ENCODE measurements around the gene NR2C2AP.
A peak's percentile ranks its signal among the peaks of the same experiment; 100 is the strongest.

The NR2C2AP gene

DNA sequence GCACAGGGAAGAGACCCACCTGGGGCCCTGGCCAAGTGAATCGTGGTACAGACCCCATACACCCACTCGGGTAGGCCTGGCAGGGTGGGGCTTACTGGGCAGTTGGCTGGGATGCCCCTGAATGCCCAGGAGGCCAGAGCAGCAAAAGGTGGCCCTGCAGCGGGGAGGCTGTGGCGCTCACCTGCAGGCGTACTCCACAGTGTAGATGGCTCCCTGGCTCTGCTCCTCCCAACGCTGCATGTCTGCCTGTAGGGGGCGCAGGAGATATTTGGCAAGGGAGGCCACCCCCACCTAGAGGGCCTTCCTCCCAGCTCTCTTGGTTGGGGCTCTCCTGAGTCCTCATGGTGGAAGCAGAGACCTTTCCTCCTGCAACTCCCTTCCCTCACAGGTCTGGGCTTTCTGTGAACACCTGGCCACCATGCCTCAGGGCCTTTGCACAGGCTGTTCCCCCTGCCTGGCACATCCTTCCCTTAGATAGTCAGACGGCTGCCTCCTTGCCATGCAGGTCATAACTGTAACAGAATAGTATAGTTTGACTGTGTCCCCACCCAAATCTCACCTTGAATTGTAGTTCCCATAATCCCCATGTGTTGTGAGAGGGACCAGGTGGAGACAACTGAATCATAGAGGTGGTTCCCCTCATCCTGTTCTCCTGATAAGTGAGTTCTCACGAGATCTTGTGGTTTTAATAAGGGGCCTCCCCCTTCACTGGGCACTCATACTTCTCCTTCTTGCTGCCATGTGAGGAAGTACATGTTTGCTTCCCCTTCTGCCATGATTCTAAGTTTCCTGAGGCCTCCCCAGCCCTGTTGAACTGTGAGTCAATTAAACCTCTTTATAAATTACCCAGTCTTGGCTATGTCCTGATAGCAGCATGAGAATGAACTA lies 17.1 kb downstream of the NR2C2AP start:
- H3K9me3 ChIP-seq (replicated peaks in 1 of 2; ENCODE audit: control insufficient read depth in 2 of 2, insufficient read depth in 1 of 2, low read depth in 1 of 2, low read length in 2 of 2) = no peaks in the 10 kb centered on the region
- H3K36me3 ChIP-seq (replicated peaks in 1 of 2; ENCODE audit: control insufficient read depth in 2 of 2, insufficient read depth in 2 of 2, low read length in 2 of 2) = peaks cover 11 to 36% of the 10 kb centered on the region in 2 donors
- H3K4me1 ChIP-seq (ENCODE audit: control insufficient read depth in 2 of 2, insufficient read depth in 1 of 2, low read depth in 1 of 2, low read length in 2 of 2) = peaks cover 1 to 4% of the 10 kb centered on the region in 2 donors
- no peak overlapping the region for H2BK5ac ChIP-seq (ENCODE audit: low read length)
- no peak overlapping the region for H2BK120ac ChIP-seq (ENCODE audit: low read depth, low read length)
- H4K91ac ChIP-seq (ENCODE audit: low read depth, low read length, poor library complexity) = no peak overlapping the region
- no CpG with 5 or more reads among the region's 9 CpGs for WGBS, 2 donors (ENCODE audit: extremely low coverage in 2 of 2, insufficient read length in 2 of 2, insufficient replicate concordance in 1 of 2)
- H3K27ac ChIP-seq (replicated peaks; ENCODE audit: low read length) = no peak overlapping the region
- H3K27me3 ChIP-seq (ENCODE audit: control insufficient read depth in 3 of 3, insufficient read depth in 3 of 3, low read depth in 1 of 3, low read length in 3 of 3) = no peaks in the 10 kb centered on the region
- H3K4ac ChIP-seq (ENCODE audit: low read length) = no peak overlapping the region
- H3K23ac ChIP-seq (ENCODE audit: low read depth, low read length, poor library complexity) = no peak overlapping the region
- H3K9ac ChIP-seq (ENCODE audit: low read depth, low read length, poor library complexity) = no peak overlapping the region
- H3K18ac ChIP-seq (ENCODE audit: low read length) = no peak overlapping the region
- no peak overlapping the region for H4K8ac ChIP-seq (ENCODE audit: low read depth, low read length)
- DNase-seq (ENCODE audit: low spot score) = peak; percentile 56
- no peak overlapping the region for H2BK15ac ChIP-seq (ENCODE audit: low read length)
- H3K79me1 ChIP-seq (ENCODE audit: low read depth, low read length) = peaks cover 11% of the 10 kb centered on the region
- no peak overlapping the region for H3K4me2 ChIP-seq (ENCODE audit: insufficient read depth, low read length, poor library complexity, severe bottlenecking)
- H3K14ac ChIP-seq (ENCODE audit: low read length) = no peak overlapping the region
- H2AFZ ChIP-seq (ENCODE audit: low read length) = no peak overlapping the region
- H2AK5ac ChIP-seq (ENCODE audit: low read depth, low read length) = peak overlapping the region; percentile 89
- H2BK12ac ChIP-seq (ENCODE audit: low read length) = no peak overlapping the region
- H3K4me3 ChIP-seq (ENCODE audit: low read length in 2 of 2) = no peak overlapping the region

- H3K4me3 ChIP-seq (ENCODE audit: low read length in 2 of 2) = no peak overlapping the region
- no peak overlapping the region for H2AK5ac ChIP-seq (ENCODE audit: low read depth, low read length)
- no peak overlapping the region for H2BK120ac ChIP-seq (ENCODE audit: low read depth, low read length)
- peaks cover 8 to 34% of the 10 kb centered on the region in 2 donors for H3K36me3 ChIP-seq (replicated peaks in 1 of 2; ENCODE audit: control insufficient read depth in 2 of 2, insufficient read depth in 2 of 2, low read length in 2 of 2)
- no peak overlapping the region for H4K91ac ChIP-seq (ENCODE audit: low read depth, low read length, poor library complexity)
- no peak overlapping the region for H3K23ac ChIP-seq (ENCODE audit: low read depth, low read length, poor library complexity)
- no peak overlapping the region for H2BK12ac ChIP-seq (ENCODE audit: low read length)
- no peak overlapping the region for H3K9ac ChIP-seq (ENCODE audit: low read depth, low read length, poor library complexity)
- no peak overlapping the region for H2BK5ac ChIP-seq (ENCODE audit: low read length)
- H3K18ac ChIP-seq (ENCODE audit: low read length) = no peak overlapping the region
- H3K27me3 ChIP-seq (ENCODE audit: control insufficient read depth in 3 of 3, insufficient read depth in 3 of 3, low read depth in 1 of 3, low read length in 3 of 3) = no peaks in the 10 kb centered on the region
- no peaks in the 10 kb centered on the region for H3K9me3 ChIP-seq (replicated peaks in 1 of 2; ENCODE audit: control insufficient read depth in 2 of 2, insufficient read depth in 1 of 2, low read depth in 1 of 2, low read length in 2 of 2)
- no peak for DNase-seq (ENCODE audit: low spot score)
- H3K4ac ChIP-seq (ENCODE audit: low read length) = no peak overlapping the region
- no peak overlapping the region for H3K4me2 ChIP-seq (ENCODE audit: insufficient read depth, low read length, poor library complexity, severe bottlenecking)
- H3K14ac ChIP-seq (ENCODE audit: low read length) = no peak overlapping the region
- H2BK15ac ChIP-seq (ENCODE audit: low read length) = no peak overlapping the region
- no CpG with 5 or more reads among the region's 9 CpGs for WGBS, 2 donors (ENCODE audit: extremely low coverage in 2 of 2, insufficient read length in 2 of 2, insufficient replicate concordance in 1 of 2)
- no peak overlapping the region for H4K8ac ChIP-seq (ENCODE audit: low read depth, low read length)
- no peaks in the 10 kb centered on the region for H3K4me1 ChIP-seq (ENCODE audit: control insufficient read depth in 2 of 2, insufficient read depth in 1 of 2, low read depth in 1 of 2, low read length in 2 of 2)
- H3K27ac ChIP-seq (replicated peaks; ENCODE audit: low read length) = no peak overlapping the region
- no peak overlapping the region for H2AFZ ChIP-seq (ENCODE audit: low read length)
- peaks cover 2% of the 10 kb centered on the region for H3K79me1 ChIP-seq (ENCODE audit: low read depth, low read length)
Measured at GRCh38 chr19:19181488-19181998, 21.7 kb downstream of the NR2C2AP start.

DNA sequence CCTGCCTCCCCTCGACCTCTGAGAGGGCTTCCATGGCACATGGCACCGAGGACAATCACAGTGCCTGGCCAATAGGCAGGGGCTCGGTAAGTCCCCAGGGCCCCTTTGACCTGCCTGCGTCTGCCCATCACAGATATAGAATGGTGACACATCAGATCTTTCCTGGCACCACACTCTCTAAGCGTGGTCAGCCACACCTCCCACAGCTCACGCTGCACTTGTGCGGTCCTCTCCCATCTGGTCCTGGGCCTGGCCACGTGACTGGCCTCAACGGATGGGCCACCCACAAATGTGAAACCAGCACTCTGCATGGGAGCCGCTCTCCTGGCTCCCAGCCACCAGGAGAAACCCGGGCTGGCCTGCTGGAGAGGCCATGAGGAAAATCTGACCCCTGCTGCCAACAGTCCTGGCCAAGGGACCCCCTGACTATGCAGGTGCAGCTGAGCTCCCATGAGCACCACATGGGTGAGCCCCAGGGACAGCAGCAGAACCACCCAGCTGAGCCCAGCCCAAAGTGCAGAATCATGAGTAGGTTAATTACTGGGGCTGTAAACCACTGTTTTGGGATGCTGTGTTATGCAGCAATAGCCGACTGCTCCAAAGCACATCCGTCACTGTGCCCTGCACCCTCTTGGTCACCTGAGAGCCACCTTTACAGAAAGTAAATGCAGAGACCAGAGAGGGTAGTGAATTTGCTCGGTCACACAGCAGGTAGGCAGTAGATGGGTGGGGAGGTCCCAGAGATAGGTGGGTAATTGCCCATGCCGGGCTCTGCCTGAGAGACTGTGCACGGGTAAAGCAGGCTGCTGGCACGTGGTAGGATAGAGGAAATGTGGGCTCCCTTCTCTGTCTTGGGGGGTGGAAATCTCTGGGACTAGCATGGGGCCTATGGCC lies 23.4 kb downstream of the NR2C2AP start:
- H3K18ac ChIP-seq (ENCODE audit: low read length) = no peak overlapping the region
- no peaks in the 10 kb centered on the region for H3K27me3 ChIP-seq (ENCODE audit: control insufficient read depth in 3 of 3, insufficient read depth in 3 of 3, low read depth in 1 of 3, low read length in 3 of 3)
- no peak overlapping the region for H3K9ac ChIP-seq (ENCODE audit: low read depth, low read length, poor library complexity)
- peak overlapping the region; percentile 52 for H3K23ac ChIP-seq (ENCODE audit: low read depth, low read length, poor library complexity)
- no peak overlapping the region for H3K27ac ChIP-seq (replicated peaks; ENCODE audit: low read length)
- no peak overlapping the region for H4K91ac ChIP-seq (ENCODE audit: low read depth, low read length, poor library complexity)
- H3K9me3 ChIP-seq (replicated peaks in 1 of 2; ENCODE audit: control insufficient read depth in 2 of 2, insufficient read depth in 1 of 2, low read depth in 1 of 2, low read length in 2 of 2) = no peaks in the 10 kb centered on the region
- no peak overlapping the region for H3K4ac ChIP-seq (ENCODE audit: low read length)
- no peak overlapping the region for H3K14ac ChIP-seq (ENCODE audit: low read length)
- H3K36me3 ChIP-seq (replicated peaks in 1 of 2; ENCODE audit: control insufficient read depth in 2 of 2, insufficient read depth in 2 of 2, low read length in 2 of 2) = peaks cover 5 to 23% of the 10 kb centered on the region in 2 donors
- no peak overlapping the region for H2AK5ac ChIP-seq (ENCODE audit: low read depth, low read length)
- DNase-seq (ENCODE audit: low spot score) = no peak
- H4K8ac ChIP-seq (ENCODE audit: low read depth, low read length) = peak overlapping the region; percentile 95
- no peak overlapping the region for H3K4me3 ChIP-seq (ENCODE audit: low read length in 2 of 2)
- no peak overlapping the region for H2BK120ac ChIP-seq (ENCODE audit: low read depth, low read length)
- H2AFZ ChIP-seq (ENCODE audit: low read length) = no peak overlapping the region
- no peaks in the 10 kb centered on the region for H3K4me1 ChIP-seq (ENCODE audit: control insufficient read depth in 2 of 2, insufficient read depth in 1 of 2, low read depth in 1 of 2, low read length in 2 of 2)
- no peak overlapping the region for H3K4me2 ChIP-seq (ENCODE audit: insufficient read depth, low read length, poor library complexity, severe bottlenecking)
- H3K79me1 ChIP-seq (ENCODE audit: low read depth, low read length) = no peaks in the 10 kb centered on the region
- no CpG with 5 or more reads among the region's 17 CpGs for WGBS, 2 donors (ENCODE audit: extremely low coverage in 2 of 2, insufficient read length in 2 of 2, insufficient replicate concordance in 1 of 2)
- no peak overlapping the region for H2BK15ac ChIP-seq (ENCODE audit: low read length)
- H2BK12ac ChIP-seq (ENCODE audit: low read length) = no peak overlapping the region
- no peak overlapping the region for H2BK5ac ChIP-seq (ENCODE audit: low read length)

GRCh38 chr19:19176950-19177349 lies 26.3 kb downstream of the NR2C2AP start:
- no peak overlapping the region for H3K4ac ChIP-seq (ENCODE audit: low read length)
- no peak overlapping the region for H3K4me3 ChIP-seq (ENCODE audit: low read length in 2 of 2)
- no peak overlapping the region for H3K9ac ChIP-seq (ENCODE audit: low read depth, low read length, poor library complexity)
- no peak for DNase-seq (ENCODE audit: low spot score)
- no peak overlapping the region for H2AFZ ChIP-seq (ENCODE audit: low read length)
- H2BK120ac ChIP-seq (ENCODE audit: low read depth, low read length) = no peak overlapping the region
- H3K23ac ChIP-seq (ENCODE audit: low read depth, low read length, poor library complexity) = no peak overlapping the region
- no peak overlapping the region for H3K18ac ChIP-seq (ENCODE audit: low read length)
- no CpG with 5 or more reads among the region's 8 CpGs for WGBS, 2 donors (ENCODE audit: extremely low coverage in 2 of 2, insufficient read length in 2 of 2, insufficient replicate concordance in 1 of 2)
- H3K27me3 ChIP-seq (ENCODE audit: control insufficient read depth in 3 of 3, insufficient read depth in 3 of 3, low read depth in 1 of 3, low read length in 3 of 3) = no peaks in the 10 kb centered on the region
- H3K14ac ChIP-seq (ENCODE audit: low read length) = no peak overlapping the region
- H3K36me3 ChIP-seq (replicated peaks in 1 of 2; ENCODE audit: control insufficient read depth in 2 of 2, insufficient read depth in 2 of 2, low read length in 2 of 2) = peaks cover 1 to 13% of the 10 kb centered on the region in 2 donors
- H2AK5ac ChIP-seq (ENCODE audit: low read depth, low read length) = no peak overlapping the region
- H3K79me1 ChIP-seq (ENCODE audit: low read depth, low read length) = no peaks in the 10 kb centered on the region
- H4K91ac ChIP-seq (ENCODE audit: low read depth, low read length, poor library complexity) = no peak overlapping the region
- H3K4me1 ChIP-seq (ENCODE audit: control insufficient read depth in 2 of 2, insufficient read depth in 1 of 2, low read depth in 1 of 2, low read length in 2 of 2) = peaks cover 0 to 2% of the 10 kb centered on the region in 2 donors
- no peak overlapping the region for H3K4me2 ChIP-seq (ENCODE audit: insufficient read depth, low read length, poor library complexity, severe bottlenecking)
- H2BK15ac ChIP-seq (ENCODE audit: low read length) = no peak overlapping the region
- H3K27ac ChIP-seq (replicated peaks; ENCODE audit: low read length) = no peak overlapping the region
- H3K9me3 ChIP-seq (replicated peaks in 1 of 2; ENCODE audit: control insufficient read depth in 2 of 2, insufficient read depth in 1 of 2, low read depth in 1 of 2, low read length in 2 of 2) = no peaks in the 10 kb centered on the region
- no peak overlapping the region for H2BK12ac ChIP-seq (ENCODE audit: low read length)
- H2BK5ac ChIP-seq (ENCODE audit: low read length) = no peak overlapping the region
- no peak overlapping the region for H4K8ac ChIP-seq (ENCODE audit: low read depth, low read length)

All from neuronal stem cell (in vitro differentiated cells).